HepG2 (cell line): Measurements from ENCODE around the gene IFITM10. TPM values are rescaled to one million over a fixed set of nuclear protein-coding genes. Genes with fewer than 3 reads are reported as not detected.

Experiments used
- CREB1 ChIP-seq, 2 experiments: fragments of 450-650 bp in 1 of 2; IDR thresholded peaks; 2 replicates each; pipeline ENCODE4 v1.6.1; 2016 to 2017; ENCODE audit warnings: control low read depth in 1 of 2, mild to moderate bottlenecking in 1 of 2, missing compliant biosample characterization in 1 of 2, missing genetic modification characterization in 1 of 2
- FOXK2 ChIP-seq: fragments of 450-650 bp; IDR thresholded peaks from 2 replicates; pipeline ENCODE4 v1.6.1; 2016
- NR1H2 ChIP-seq: sonication (generic); formaldehyde crosslinking; IDR thresholded peaks from 2 replicates; pipeline ENCODE4 v1.8.1; 2022; ENCODE audit warnings: low read depth, missing genetic modification reagents, borderline replicate concordance
- NR2F2 ChIP-seq: IDR thresholded peaks from 2 replicates; pipeline ENCODE4 v1.6.1; 2012; ENCODE audit warnings: low read depth, inconsistent platforms, borderline replicate concordance
- RELA ChIP-seq: sonication (generic); formaldehyde crosslinking; IDR thresholded peaks from 2 replicates; pipeline ENCODE4 v1.4.0; 2020; ENCODE audit warnings: missing genetic modification reagents
- RFX1 ChIP-seq: fragments of 450-650 bp; IDR thresholded peaks from 2 replicates; pipeline ENCODE4 v1.6.1; 2017
- THAP11 ChIP-seq: IDR thresholded peaks from 2 replicates; pipeline ENCODE4 v1.6.1; 2016; ENCODE audit warnings: missing biosample characterization, missing genetic modification reagents
- ZNF841 ChIP-seq: sonication (generic); formaldehyde crosslinking; IDR thresholded peaks from 2 replicates; pipeline ENCODE4 v1.8.1; 2023; ENCODE audit warnings: missing genetic modification reagents, borderline replicate concordance
- ZNF878 ChIP-seq: sonication (generic); formaldehyde crosslinking; IDR thresholded peaks from 2 replicates; pipeline ENCODE4 v1.8.1; 2023; ENCODE audit warnings: mild to moderate bottlenecking, missing genetic modification reagents, moderate library complexity
- polyA plus RNA-seq, 8 experiments: library from polyadenylated mRNA; depleted of rRNA in 3 of 8; stranded (reverse) in 7 of 8; unstranded in 1 of 8; fragments of >200 nt; fragmentation: Illumina TruSeq in 4 of 8; extraction: Trizol in 4 of 8; gene quantifications; 2 replicates each; pipeline versions ENCODE4 v1.2.1 to v1.2.3, GENCODE V29; 2011 to 2016; ENCODE audit warnings: low read depth in 4 of 8, missing spikeins in 1 of 8, mixed read lengths in 1 of 8; ENCODE audit not compliant: insufficient read depth in 1 of 8
- total RNA-seq, 5 experiments: library from RNA; depleted of rRNA; stranded (reverse); fragments of >200 nt; fragmentation: Illumina TruSeq; extraction: Trizol; gene quantifications; 2 replicates each; pipeline ENCODE4 v1.2.3, GENCODE V29; 2016; ENCODE audit warnings: low read depth in 1 of 5
- TF ChIP-seq, protein P1 (sequence below): sonication (generic); formaldehyde crosslinking; IDR thresholded peaks from one replicate; pipeline ENCODE4 v1.5.1; 2020; ENCODE audit warnings: mild to moderate bottlenecking, missing genetic modification reagents; ENCODE audit errors: not compliant biosample characterization
- TF ChIP-seq, protein P2 (sequence below): sonication (generic); formaldehyde crosslinking; IDR thresholded peaks from 2 replicates; pipeline ENCODE4 v1.4.0; 2020; ENCODE audit warnings: missing genetic modification reagents, borderline replicate concordance
- TF ChIP-seq, protein P3 (sequence below): sonication (generic); formaldehyde crosslinking; conservative IDR thresholded peaks from 2 replicates; pipeline ENCODE4 v1.4.0; 2020; ENCODE audit warnings: missing genetic modification reagents
- TF ChIP-seq, protein P4 (sequence below): sonication (generic); formaldehyde crosslinking; IDR thresholded peaks from 2 replicates; pipeline ENCODE4 v1.4.0; 2020; ENCODE audit warnings: mild to moderate bottlenecking, missing genetic modification reagents

Gene IFITM10
- total and polyA plus RNA-seq, 2 of the 13 experiments (the other 11 are each of a cell fraction or from before 2014, with no cell fraction given), result 0.09 to 0.13 TPM

DNA sequence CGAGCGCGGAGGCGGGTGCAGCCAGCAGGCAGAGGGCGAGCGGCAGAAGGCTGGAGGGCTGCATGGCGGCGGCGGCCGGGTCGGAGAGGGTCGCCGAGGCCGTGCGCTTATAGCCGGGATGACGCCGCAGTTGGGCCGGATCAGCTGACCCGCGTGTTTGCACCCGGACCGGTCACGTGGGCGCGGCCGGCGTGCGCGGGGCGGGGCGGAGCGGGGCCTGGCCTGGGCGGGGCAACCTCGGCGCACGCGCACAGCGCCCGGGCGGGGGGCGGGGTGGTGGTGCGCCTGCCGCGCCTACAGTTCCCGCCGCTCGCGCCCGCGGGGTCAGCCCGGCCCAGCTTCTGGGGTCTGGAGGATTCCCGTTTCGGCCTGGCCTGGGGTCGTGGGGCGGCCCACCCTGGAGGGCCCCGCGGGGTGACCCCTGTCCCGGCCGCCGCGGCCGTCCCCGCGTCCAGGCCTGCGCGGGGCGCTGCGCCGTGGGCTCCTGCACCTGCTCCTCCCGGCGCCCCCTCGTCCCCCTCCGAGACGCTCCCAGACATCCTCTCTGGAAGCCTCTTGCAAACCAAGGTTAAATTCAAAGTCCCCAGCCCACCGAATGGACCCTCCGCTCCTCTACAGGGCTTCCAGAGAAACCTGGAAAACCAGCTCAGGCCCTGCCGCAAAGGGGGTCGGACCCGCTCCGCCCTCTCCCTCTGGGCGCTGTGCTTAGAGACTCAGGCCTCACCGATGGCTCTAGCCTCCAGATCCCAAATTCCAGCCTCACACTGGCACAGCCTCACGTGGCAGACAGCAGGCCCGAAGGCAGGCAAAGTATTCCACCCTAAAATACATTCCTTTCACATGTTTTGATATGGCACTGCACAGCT lies 13.6 kb upstream of the IFITM10 start, which contains the start of gene CTSD (continued):
- TF ChIP-seq ZNF878 (CRISPR knock-in tag) (no peak), NR1H2 (no peak), THAP11 (CRISPR knock-in tag) (peak; percentile 66), CREB1 (IDR thresholded peaks at IDR 0.05) (peak; percentile 49; the same call in 1 of the 2 replicates), CREB1 (CRISPR knock-in tag; IDR thresholded peaks at IDR 0.05) (no peak), NR2F2 (no peak), ZNF841 (CRISPR knock-in tag) (no peak), RELA (CRISPR knock-in tag) (no peak), FOXK2 (no peak), RFX1 (no peak)
- TF ChIP-seq, protein P1, sequence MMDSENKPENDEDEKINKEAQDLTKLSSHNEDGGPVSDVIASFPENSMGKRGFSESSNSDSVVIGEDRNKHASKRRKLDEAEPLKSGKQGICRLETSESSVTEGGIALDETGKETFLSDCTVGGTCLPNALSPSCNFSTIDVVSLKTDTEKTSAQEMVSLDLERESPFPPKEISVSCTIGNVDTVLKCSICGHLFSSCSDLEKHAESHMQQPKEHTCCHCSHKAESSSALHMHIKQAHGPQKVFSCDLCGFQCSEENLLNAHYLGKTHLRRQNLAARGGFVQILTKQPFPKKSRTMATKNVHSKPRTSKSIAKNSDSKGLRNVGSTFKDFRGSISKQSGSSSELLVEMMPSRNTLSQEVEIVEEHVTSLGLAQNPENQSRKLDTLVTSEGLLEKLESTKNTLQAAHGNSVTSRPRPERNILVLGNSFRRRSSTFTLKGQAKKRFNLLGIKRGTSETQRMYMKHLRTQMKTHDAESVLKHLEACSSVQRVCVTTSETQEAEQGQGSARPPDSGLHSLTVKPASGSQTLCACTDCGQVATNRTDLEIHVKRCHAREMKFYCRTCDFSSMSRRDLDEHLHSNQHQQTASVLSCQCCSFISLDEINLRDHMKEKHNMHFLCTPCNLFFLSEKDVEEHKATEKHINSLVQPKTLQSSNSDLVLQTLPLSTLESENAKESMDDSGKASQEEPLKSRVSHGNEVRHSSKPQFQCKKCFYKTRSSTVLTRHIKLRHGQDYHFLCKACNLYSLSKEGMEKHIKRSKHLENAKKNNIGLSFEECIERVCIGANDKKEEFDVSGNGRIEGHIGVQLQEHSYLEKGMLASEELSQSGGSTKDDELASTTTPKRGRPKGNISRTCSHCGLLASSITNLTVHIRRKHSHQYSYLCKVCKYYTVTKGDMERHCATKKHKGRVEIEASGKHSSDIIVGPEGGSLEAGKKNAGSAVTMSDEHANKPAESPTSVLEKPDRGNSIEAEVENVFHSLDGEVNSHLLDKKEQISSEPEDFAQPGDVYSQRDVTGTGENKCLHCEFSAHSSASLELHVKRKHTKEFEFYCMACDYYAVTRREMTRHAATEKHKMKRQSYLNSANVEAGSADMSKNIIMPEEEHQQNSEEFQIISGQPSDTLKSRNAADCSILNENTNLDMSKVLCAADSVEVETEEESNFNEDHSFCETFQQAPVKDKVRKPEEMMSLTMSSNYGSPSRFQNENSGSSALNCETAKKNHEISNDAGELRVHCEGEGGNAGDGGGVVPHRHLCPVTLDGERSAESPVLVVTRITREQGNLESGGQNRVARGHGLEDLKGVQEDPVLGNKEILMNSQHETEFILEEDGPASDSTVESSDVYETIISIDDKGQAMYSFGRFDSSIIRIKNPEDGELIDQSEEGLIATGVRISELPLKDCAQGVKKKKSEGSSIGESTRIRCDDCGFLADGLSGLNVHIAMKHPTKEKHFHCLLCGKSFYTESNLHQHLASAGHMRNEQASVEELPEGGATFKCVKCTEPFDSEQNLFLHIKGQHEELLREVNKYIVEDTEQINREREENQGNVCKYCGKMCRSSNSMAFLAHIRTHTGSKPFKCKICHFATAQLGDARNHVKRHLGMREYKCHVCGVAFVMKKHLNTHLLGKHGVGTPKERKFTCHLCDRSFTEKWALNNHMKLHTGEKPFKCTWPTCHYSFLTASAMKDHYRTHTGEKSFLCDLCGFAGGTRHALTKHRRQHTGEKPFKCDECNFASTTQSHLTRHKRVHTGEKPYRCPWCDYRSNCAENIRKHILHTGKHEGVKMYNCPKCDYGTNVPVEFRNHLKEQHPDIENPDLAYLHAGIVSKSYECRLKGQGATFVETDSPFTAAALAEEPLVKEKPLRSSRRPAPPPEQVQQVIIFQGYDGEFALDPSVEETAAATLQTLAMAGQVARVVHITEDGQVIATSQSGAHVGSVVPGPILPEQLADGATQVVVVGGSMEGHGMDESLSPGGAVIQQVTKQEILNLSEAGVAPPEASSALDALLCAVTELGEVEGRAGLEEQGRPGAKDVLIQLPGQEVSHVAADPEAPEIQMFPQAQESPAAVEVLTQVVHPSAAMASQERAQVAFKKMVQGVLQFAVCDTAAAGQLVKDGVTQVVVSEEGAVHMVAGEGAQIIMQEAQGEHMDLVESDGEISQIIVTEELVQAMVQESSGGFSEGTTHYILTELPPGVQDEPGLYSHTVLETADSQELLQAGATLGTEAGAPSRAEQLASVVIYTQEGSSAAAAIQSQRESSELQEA (CRISPR knock-in tag), result no peak
- TF ChIP-seq, protein P2, sequence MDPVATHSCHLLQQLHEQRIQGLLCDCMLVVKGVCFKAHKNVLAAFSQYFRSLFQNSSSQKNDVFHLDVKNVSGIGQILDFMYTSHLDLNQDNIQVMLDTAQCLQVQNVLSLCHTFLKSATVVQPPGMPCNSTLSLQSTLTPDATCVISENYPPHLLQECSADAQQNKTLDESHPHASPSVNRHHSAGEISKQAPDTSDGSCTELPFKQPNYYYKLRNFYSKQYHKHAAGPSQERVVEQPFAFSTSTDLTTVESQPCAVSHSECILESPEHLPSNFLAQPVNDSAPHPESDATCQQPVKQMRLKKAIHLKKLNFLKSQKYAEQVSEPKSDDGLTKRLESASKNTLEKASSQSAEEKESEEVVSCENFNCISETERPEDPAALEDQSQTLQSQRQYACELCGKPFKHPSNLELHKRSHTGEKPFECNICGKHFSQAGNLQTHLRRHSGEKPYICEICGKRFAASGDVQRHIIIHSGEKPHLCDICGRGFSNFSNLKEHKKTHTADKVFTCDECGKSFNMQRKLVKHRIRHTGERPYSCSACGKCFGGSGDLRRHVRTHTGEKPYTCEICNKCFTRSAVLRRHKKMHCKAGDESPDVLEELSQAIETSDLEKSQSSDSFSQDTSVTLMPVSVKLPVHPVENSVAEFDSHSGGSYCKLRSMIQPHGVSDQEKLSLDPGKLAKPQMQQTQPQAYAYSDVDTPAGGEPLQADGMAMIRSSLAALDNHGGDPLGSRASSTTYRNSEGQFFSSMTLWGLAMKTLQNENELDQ, result no peak
- TF ChIP-seq, protein P3, sequence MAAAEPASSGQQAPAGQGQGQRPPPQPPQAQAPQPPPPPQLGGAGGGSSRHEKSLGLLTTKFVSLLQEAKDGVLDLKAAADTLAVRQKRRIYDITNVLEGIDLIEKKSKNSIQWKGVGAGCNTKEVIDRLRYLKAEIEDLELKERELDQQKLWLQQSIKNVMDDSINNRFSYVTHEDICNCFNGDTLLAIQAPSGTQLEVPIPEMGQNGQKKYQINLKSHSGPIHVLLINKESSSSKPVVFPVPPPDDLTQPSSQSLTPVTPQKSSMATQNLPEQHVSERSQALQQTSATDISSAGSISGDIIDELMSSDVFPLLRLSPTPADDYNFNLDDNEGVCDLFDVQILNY (CRISPR knock-in tag), result no peak
- TF ChIP-seq, protein P4, sequence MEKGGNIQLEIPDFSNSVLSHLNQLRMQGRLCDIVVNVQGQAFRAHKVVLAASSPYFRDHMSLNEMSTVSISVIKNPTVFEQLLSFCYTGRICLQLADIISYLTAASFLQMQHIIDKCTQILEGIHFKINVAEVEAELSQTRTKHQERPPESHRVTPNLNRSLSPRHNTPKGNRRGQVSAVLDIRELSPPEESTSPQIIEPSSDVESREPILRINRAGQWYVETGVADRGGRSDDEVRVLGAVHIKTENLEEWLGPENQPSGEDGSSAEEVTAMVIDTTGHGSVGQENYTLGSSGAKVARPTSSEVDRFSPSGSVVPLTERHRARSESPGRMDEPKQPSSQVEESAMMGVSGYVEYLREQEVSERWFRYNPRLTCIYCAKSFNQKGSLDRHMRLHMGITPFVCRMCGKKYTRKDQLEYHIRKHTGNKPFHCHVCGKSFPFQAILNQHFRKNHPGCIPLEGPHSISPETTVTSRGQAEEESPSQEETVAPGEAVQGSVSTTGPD, result no peak
